Endothelial cell of umbilical vein (primary cell): ENCODE data around the gene STK38. TPM values are rescaled to one million over a fixed set of nuclear protein-coding genes. Genes with fewer than 3 reads are reported as not detected.

Experiments
- BruUV-seq: library from RNA; stranded (reverse); fragments of 400-500 nt; replicated peaks from 2 replicates; lab custom pipeline; 2021; lab: Mats Ljungman, UMichigan
- CTCF ChIA-PET: fragments of 300-600, 350-600 bp; sonication (Branson Sonifier 250); formaldehyde crosslinking; loops from one replicate; lab custom pipeline; 2021; ENCODE audit warnings: antibody characterized with exemption, inconsistent platforms; lab: Charles Lee
- POLR2A ChIA-PET: fragments of 300-600, 350-600 bp; sonication (Branson Sonifier 250); formaldehyde crosslinking; loops from one replicate; lab custom pipeline; 2021; ENCODE audit warnings: antibody characterized with exemption, inconsistent platforms; lab: Charles Lee
- DNase-seq: peaks from one replicate; pipeline ENCODE4 v3.0.0-alpha.2; 2011; ENCODE audit warnings: low read depth, low spot score
- FAIRE-seq: peaks from 2 replicates; lab custom pipeline; 2011; peaks lifted over from hg19 to GRCh38; lab: Jason Lieb, UNC
- H2AFZ ChIP-seq: 2 replicates; pipeline ENCODE4 v1.6.0; 2012; ENCODE audit warnings: low read depth, low read length, control low read depth, inconsistent platforms
- H3K27ac ChIP-seq: 2 replicates; pipeline ENCODE4 v1.5.1; 2011; ENCODE audit warnings: low read depth, mild to moderate bottlenecking, control low read depth, low read length, moderate library complexity; ENCODE audit not compliant: insufficient read depth
- H3K27me3 ChIP-seq, 2 experiments: 2 replicates each; pipeline versions ENCODE4 v1.6.0 to v1.6.1; 2011; ENCODE audit warnings: low read length in 2 of 2, mixed read lengths in 1 of 2; ENCODE audit not compliant: control insufficient read depth in 2 of 2, insufficient read depth in 2 of 2
- H3K36me3 ChIP-seq, 2 experiments: 2 replicates in 1 of 2; 3 replicates in 1 of 2; pipeline ENCODE4 v1.5.1; 2011; ENCODE audit warnings: low read length in 2 of 2, mild to moderate bottlenecking in 1 of 2, moderate library complexity in 1 of 2; ENCODE audit not compliant: control insufficient read depth in 2 of 2, insufficient read depth in 2 of 2; ENCODE audit errors: extremely low read depth in 1 of 2
- H3K4me1 ChIP-seq: 3 replicates; pipeline ENCODE4 v1.5.1; 2011; ENCODE audit warnings: mild to moderate bottlenecking, low read length; ENCODE audit not compliant: control insufficient read depth, insufficient read depth; ENCODE audit errors: extremely low read depth
- H3K4me2 ChIP-seq: 2 replicates; pipeline ENCODE4 v1.6.1; 2011; ENCODE audit warnings: low read length, control low read depth, mixed read lengths; ENCODE audit not compliant: insufficient read depth
- H3K4me3 ChIP-seq, 3 experiments: fragments of 200-600 bp in 1 of 3; sonication (generic), shearing (Covaris generic) in 1 of 3; replicated peaks in 1 of 3; 2 replicates each; pipeline ENCODE4 v1.5.1; 2011 to 2016; ENCODE audit warnings: control low read depth in 3 of 3, low read length in 3 of 3, mild to moderate bottlenecking in 2 of 3, inconsistent platforms in 1 of 3, low read depth in 1 of 3, moderate library complexity in 1 of 3; ENCODE audit not compliant: insufficient read depth in 1 of 3
- H3K79me2 ChIP-seq: 2 replicates; pipeline ENCODE4 v1.6.0; 2012; ENCODE audit warnings: low read length, inconsistent platforms; ENCODE audit not compliant: control insufficient read depth, insufficient read depth
- H3K9ac ChIP-seq: replicated peaks from 2 replicates; pipeline ENCODE3; 2011; ENCODE audit warnings: low read length, control low read depth; ENCODE audit not compliant: insufficient read depth; ENCODE audit errors: extremely low read depth
- H3K9me1 ChIP-seq: replicated peaks from 3 replicates; pipeline ENCODE4 v1.6.0; 2011; ENCODE audit warnings: mild to moderate bottlenecking, low read length; ENCODE audit not compliant: control insufficient read depth, insufficient read depth; ENCODE audit errors: extremely low read depth
- H3K9me3 ChIP-seq: replicated peaks from 2 replicates; pipeline ENCODE4 v1.5.1; 2012; ENCODE audit warnings: low read length, inconsistent platforms; ENCODE audit not compliant: control insufficient read depth, insufficient read depth
- H4K20me1 ChIP-seq: replicated peaks from 2 replicates; pipeline ENCODE3; 2011; ENCODE audit warnings: mild to moderate bottlenecking, low read length; ENCODE audit not compliant: control insufficient read depth, insufficient read depth; ENCODE audit errors: extremely low read depth
- CTCF ChIP-seq, 2 donors: IDR thresholded peaks; 1 replicate in 1 of 2; 2 replicates in 1 of 2; pipeline ENCODE4 v1.5.1; 2011; ENCODE audit warnings: low read length in 2 of 2, mild to moderate bottlenecking in 2 of 2, moderate library complexity in 2 of 2, control low read depth in 1 of 2, inconsistent platforms in 1 of 2, low read depth in 1 of 2; ENCODE audit not compliant: insufficient read depth in 1 of 2; ENCODE audit errors: extremely low read depth in 1 of 2
- EZH2 ChIP-seq: IDR thresholded peaks from 2 replicates; pipeline ENCODE4 v1.6.1; 2012; ENCODE audit warnings: borderline replicate concordance, low read depth, mild to moderate bottlenecking, moderate library complexity, low read length, inconsistent platforms; ENCODE audit not compliant: severe bottlenecking
- FOS ChIP-seq: IDR thresholded peaks from 2 replicates; pipeline ENCODE4 v1.6.1; 2011; ENCODE audit warnings: mild to moderate bottlenecking, low read length, moderate library complexity, borderline replicate concordance; ENCODE audit not compliant: insufficient read depth
- GATA2 ChIP-seq: IDR thresholded peaks from 2 replicates; pipeline ENCODE4 v1.7.0; 2011; ENCODE audit warnings: low read depth, mild to moderate bottlenecking, moderate library complexity, mixed read lengths, low read length; ENCODE audit not compliant: insufficient read length, insufficient read depth
- JUN ChIP-seq: IDR thresholded peaks from 2 replicates; pipeline ENCODE4 v1.6.1; 2011; ENCODE audit warnings: borderline replicate concordance, low read depth; ENCODE audit not compliant: insufficient read length, insufficient read depth
- MAX ChIP-seq: IDR thresholded peaks from 2 replicates; pipeline ENCODE4 v1.6.1; 2011; ENCODE audit not compliant: insufficient read depth, insufficient read length
- MYC ChIP-seq: IDR thresholded peaks from one replicate; pipeline ENCODE4 v1.6.1; 2011; ENCODE audit warnings: mild to moderate bottlenecking, low read depth, low read length
- POLR2A ChIP-seq: IDR thresholded peaks from 2 replicates; pipeline ENCODE4 v1.6.1; 2012; ENCODE audit warnings: low read depth, mild to moderate bottlenecking, control low read depth, low read length
- POLR2AphosphoS5 ChIP-seq: IDR thresholded peaks from 2 replicates; pipeline ENCODE4 v1.6.1; 2012; ENCODE audit warnings: low read depth, mild to moderate bottlenecking, control low read depth, low read length, moderate library complexity; ENCODE audit not compliant: insufficient read depth
- dilution Hi-C: fragments of 300-500 bp; cut with MboI; formaldehyde crosslinking; loops from one replicate; pipeline ENCODE4 v1.15.0; 2019; ENCODE audit warnings: low sequenced_read_pairs; ENCODE audit not compliant: extremely low pct_ligation_motif_present
- intact Hi-C: fragments of 100-400 bp; cut with micrococcal nuclease; formaldehyde crosslinking; loops from one replicate; pipeline ENCODE4 v1.10.0; 2022
- polyA plus RNA-seq, 4 experiments: library from polyadenylated mRNA; depleted of rRNA in 3 of 4; stranded (reverse) in 3 of 4; unstranded in 1 of 4; fragments of >200 nt; gene quantifications; 2 replicates each; pipeline versions ENCODE4 v1.2.1 to v1.2.3, GENCODE V29; 2011 to 2012; ENCODE audit warnings: missing spikeins in 1 of 4
- total RNA-seq: library from RNA; stranded (reverse); gene quantifications from 2 replicates; pipeline ENCODE4 v1.2.3, GENCODE V29; 2021

Gene STK38
- total and polyA plus RNA-seq, 2 donors (not counting 3 experiments of a cell fraction or from before 2014, with no cell fraction given), result 10.1 to 30.3 TPM

GRCh38 chr6:36519352-36519751 is 27.9 kb downstream of the STK38 start:
- H3K4me2 ChIP-seq, result no peak overlapping the region
- dilution Hi-C loops, result no loop called here
- H3K9me1 ChIP-seq, result no peaks in the 10 kb centered on the region
- no peaks in the 10 kb centered on the region for H3K4me1 ChIP-seq
- ChIA-PET CTCF (no interaction called here), POLR2A (no interaction called here)
- H3K9me3 ChIP-seq, result no peaks in the 10 kb centered on the region
- DNase-seq (no peak), FAIRE-seq (no peak)
- no peaks in the 10 kb centered on the region for H3K27me3 ChIP-seq
- H3K27ac ChIP-seq, result no peak overlapping the region
- peaks cover 18 to 22% of the 10 kb centered on the region in 2 experiments for H3K36me3 ChIP-seq
- intact Hi-C loops, result no loop called here
- H4K20me1 ChIP-seq, result no peaks in the 10 kb centered on the region
- H3K79me2 ChIP-seq, result no peaks in the 10 kb centered on the region
- H2AFZ ChIP-seq, result no peak overlapping the region
- no peak overlapping the region for H3K9ac ChIP-seq
- H3K4me3 ChIP-seq, result no peak overlapping the region
- no TSS peak for BruUV-seq
- TF ChIP-seq MAX (no peak), MYC (no peak), GATA2 (no peak), POLR2AphosphoS5 (no peak), CTCF (IDR thresholded peaks at IDR 0.05; ENCODE audit: extremely low read depth in 1 of 2, insufficient read depth in 1 of 2, low read depth in 1 of 2, low read length in 2 of 2) (no peak), EZH2 (no peak), POLR2A (no peak), JUN (no peak), FOS (no peak)
